Right lobe of liver (tissue), 6 donors: ENCODE results near the gene SCD. TPM values are rescaled to one million over a fixed set of nuclear protein-coding genes. Genes with fewer than 3 reads are reported as not detected.

ENCODE experiments used
- ATAC-seq, 4 donors: fragments of 200-7000 bp; cut with Tn5 transposase; one replicate each; pipeline ENCODE4 v1.9.1; 2020; ENCODE audit warnings: mild to moderate bottlenecking in 4 of 4, moderate library complexity in 4 of 4
- DNase-seq, 3 donors: peaks; one replicate each; pipeline ENCODE4 v3.0.0-alpha.2; 2020
- H3K27ac ChIP-seq, 3 donors: fragments of 200-600 bp; one replicate each; pipeline ENCODE4 v1.8.0; 2022
- H3K27me3 ChIP-seq, 2 donors: fragments of 200-600 bp; one replicate each; pipeline ENCODE4 v1.8.0; 2022
- H3K36me3 ChIP-seq, 4 donors: fragments of 200-600 bp; sonication (generic) in 1 of 4; one replicate each; pipeline versions ENCODE4 v1.5.1 to v1.8.0; 2017 to 2022; ENCODE audit warnings: control low read depth in 1 of 4
- H3K4me1 ChIP-seq, 4 donors: fragments of 200-600 bp; sonication (generic) in 1 of 4; one replicate each; pipeline versions ENCODE4 v1.5.1 to v1.8.0; 2017 to 2022; ENCODE audit warnings: control low read depth in 1 of 4
- H3K4me3 ChIP-seq, 3 donors: fragments of 200-600 bp; one replicate each; pipeline ENCODE4 v1.8.0; 2022
- H3K9me3 ChIP-seq, 4 donors: fragments of 200-600 bp; sonication (generic) in 1 of 4; one replicate each; pipeline versions ENCODE4 v1.5.1 to v1.8.0; 2017 to 2022; ENCODE audit warnings: control low read depth in 1 of 4
- POLR2A ChIP-seq: fragments of 450-650 bp; IDR thresholded peaks from one replicate; pipeline ENCODE4 v1.6.1; 2017; ENCODE audit warnings: antibody characterized with exemption, mild to moderate bottlenecking
- WGBS: methylation state at CpG from one replicate; pipeline ENCODE4 v1.1.6; 2018; ENCODE audit warnings: low coverage, low lambda C conversion rate; ENCODE audit not compliant: insufficient coverage; ENCODE audit errors: missing lambda C conversion rate; 5-methylcytosine and 5-hydroxymethylcytosine counted together
- intact Hi-C, 2 donors: fragments of 100-400 bp; cut with DNase I; formaldehyde crosslinking; loops; one replicate each; pipeline versions ENCODE4 v1.11.2 to v1.14.1; 2022
- total RNA-seq, 6 experiments: library from RNA; depleted of rRNA in 2 of 6; stranded (reverse); fragments of >200 nt in 2 of 6; fragmentation: NEBNext Ultra II Directional in 3 of 6; extraction: Animal tissue kit (Norgen Biotek cat#: 25700) in 3 of 6; gene quantifications; one replicate each; pipeline versions ENCODE4 v1.1.0 to v1.2.4, GENCODE V29; 2016 to 2023
- TF ChIP-seq, protein P1 (sequence below), 4 donors: fragments of 200-600 bp in 3 of 4; fragments of 450-650 bp in 1 of 4; IDR thresholded peaks; one replicate each; pipeline versions ENCODE4 v1.5.1 to v1.8.0; 2016 to 2022; ENCODE audit warnings: antibody characterized with exemption in 4 of 4, mild to moderate bottlenecking in 2 of 4
- donor health status: DM: no; HTN: yes; CAD: no.
- donor health status: DM: no; HTN: no; CAD: no.
- donor health status: DM: no; HTN: no; CAD: no.
- donor health status: DM: no; HTN: yes; CAD: no.
- donor health status: DM: no; HTN: yes; CAD: no.

The SCD gene
- total RNA-seq, 6 experiments from 2014 or later: 38.3 to 599 (median 220) TPM

DNA sequence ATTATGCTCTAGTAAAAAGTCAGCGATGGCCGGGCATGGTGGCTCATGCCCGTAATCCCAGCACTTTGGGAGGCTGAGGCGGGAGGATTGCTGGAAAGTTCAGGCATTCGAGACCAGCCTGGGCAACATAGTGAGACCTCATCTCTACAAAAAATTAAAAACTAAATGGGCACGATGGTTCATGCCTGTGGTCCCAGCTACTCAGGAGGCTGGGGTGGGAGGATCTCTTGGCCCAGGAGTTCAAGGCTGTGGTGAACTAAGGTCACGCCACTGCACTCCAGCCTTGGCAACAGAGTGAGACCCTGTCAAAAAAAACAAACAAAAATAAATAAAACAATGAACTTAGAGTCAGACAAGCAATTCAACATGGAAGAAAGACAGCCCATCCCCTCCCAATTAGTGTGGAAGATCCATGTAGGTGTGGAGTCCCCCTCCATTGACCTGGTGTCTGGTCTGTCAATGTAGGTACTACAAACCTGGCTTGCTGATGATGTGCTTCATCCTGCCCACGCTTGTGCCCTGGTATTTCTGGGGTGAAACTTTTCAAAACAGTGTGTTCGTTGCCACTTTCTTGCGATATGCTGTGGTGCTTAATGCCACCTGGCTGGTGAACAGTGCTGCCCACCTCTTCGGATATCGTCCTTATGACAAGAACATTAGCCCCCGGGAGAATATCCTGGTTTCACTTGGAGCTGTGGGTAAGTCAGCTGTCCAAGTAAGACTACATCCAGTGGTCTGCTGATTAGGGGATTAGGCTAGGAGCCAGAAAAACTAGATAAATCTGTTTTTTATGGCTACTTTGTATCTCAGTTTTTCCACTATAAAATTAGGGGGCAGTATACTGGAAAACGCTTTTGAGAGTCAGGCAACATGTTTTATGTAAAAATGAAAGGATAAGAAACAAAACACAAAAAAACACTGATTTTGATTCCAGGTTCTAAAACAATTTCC is 9.3 kb downstream of the SCD start:
- Histone ChIP-seq H3K27me3 (no peaks in the 10 kb centered on the region), H3K9me3 (no peaks in the 10 kb centered on the region), H3K4me1 (peaks cover 0 to 40% (median 16%) of the 10 kb centered on the region in 4 donors), H3K27ac (no peak overlapping the region), H3K4me3 (no peak overlapping the region), H3K36me3 (peaks cover 0 to 61% (median 4%) of the 10 kb centered on the region in 4 donors)
- intact Hi-C loops: no loop called here
- WGBS: 87% methylated on average over 13 of the region's 14 CpGs
- ATAC-seq (no peak), DNase-seq (no peak)
- TF ChIP-seq POLR2A: no peak
- TF ChIP-seq, protein P1, sequence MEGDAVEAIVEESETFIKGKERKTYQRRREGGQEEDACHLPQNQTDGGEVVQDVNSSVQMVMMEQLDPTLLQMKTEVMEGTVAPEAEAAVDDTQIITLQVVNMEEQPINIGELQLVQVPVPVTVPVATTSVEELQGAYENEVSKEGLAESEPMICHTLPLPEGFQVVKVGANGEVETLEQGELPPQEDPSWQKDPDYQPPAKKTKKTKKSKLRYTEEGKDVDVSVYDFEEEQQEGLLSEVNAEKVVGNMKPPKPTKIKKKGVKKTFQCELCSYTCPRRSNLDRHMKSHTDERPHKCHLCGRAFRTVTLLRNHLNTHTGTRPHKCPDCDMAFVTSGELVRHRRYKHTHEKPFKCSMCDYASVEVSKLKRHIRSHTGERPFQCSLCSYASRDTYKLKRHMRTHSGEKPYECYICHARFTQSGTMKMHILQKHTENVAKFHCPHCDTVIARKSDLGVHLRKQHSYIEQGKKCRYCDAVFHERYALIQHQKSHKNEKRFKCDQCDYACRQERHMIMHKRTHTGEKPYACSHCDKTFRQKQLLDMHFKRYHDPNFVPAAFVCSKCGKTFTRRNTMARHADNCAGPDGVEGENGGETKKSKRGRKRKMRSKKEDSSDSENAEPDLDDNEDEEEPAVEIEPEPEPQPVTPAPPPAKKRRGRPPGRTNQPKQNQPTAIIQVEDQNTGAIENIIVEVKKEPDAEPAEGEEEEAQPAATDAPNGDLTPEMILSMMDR (IDR thresholded peaks at IDR 0.05): no peak

DNA sequence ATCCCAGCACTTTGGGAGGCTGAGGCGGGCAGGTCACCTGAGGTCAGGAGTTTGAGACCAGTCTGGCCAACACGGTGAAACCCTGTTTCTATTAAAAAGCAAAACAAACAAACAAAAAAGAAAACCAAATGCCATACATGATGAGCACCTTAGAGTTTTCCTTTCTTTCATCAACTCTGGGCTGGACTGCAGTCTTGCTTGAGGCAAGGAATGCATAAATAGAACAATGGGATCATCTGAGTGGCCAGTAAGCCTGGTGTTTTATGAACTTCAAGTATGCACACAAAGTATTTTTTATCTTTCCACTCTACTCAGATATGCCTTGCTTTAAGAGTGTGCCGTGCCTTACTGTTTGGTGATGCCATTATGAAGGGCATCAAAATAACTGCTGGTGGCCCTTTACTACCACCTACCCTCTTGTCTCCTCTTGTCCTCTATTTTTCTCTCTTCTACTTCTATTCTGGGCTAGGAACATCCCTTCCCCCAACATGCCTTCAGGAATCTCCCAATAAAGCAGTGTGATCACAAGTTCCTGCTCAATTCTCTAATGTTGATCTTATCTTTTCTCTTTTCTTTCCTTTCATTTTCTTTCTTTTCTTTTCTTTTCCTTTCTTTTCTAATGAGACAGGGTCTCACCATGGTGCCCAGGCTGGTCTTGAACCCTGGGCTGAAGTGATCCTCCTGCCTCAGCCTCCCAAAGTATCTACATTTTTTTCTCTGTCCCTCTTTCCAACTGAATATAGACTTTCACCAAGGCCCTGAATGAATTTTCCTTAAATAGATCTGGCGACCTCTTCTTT is 10.2 kb downstream of the SCD start:
- H3K4me1 ChIP-seq: peaks cover 0 to 49% (median 21%) of the 10 kb centered on the region in 4 donors
- no peaks in the 10 kb centered on the region for H3K9me3 ChIP-seq
- intact Hi-C loops: no loop called here
- no peaks in the 10 kb centered on the region for H3K27me3 ChIP-seq
- H3K27ac ChIP-seq: no peak overlapping the region
- no peak overlapping the region for H3K4me3 ChIP-seq
- 76% methylated on average over 4 of the region's 4 CpGs for WGBS
- H3K36me3 ChIP-seq: peaks cover 0 to 63% (median 3%) of the 10 kb centered on the region in 4 donors
- ATAC-seq (no peak), DNase-seq (no peak)
- TF ChIP-seq, protein P1 (IDR thresholded peaks at IDR 0.05): no peak
- no peak for TF ChIP-seq POLR2A

DNA sequence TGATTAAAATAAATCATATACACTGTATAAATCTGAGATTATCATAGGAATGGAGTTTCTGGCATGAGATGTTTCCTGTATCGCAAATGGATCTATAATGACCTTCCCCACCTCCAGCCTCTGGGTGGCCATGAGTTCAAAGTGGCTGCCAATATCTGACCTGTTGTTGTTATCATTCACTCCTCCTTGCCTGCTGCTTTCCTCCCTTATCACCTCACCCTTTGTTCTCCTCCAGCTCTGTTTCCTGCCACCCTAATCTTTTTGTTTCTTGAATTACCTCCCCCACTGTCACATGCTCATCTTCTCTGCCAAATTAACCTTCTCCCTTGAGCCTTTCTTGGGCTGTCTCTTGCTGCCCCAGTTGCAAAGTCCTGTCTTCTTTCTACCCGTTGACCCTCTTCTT is 12.0 kb downstream of the SCD start:
- ATAC-seq (peak; percentile 32 to 62 (median 48)), DNase-seq (no peak)
- H3K36me3 ChIP-seq: peaks cover 0 to 48% (median 0%) of the 10 kb centered on the region in 4 donors
- 22% methylated on average over 2 of the region's 2 CpGs for WGBS
- H3K4me1 ChIP-seq: peaks cover 0 to 66% (median 27%) of the 10 kb centered on the region in 4 donors
- peak overlapping the region in 1 of 3 donors; percentile 62 for H3K27ac ChIP-seq
- no peaks in the 10 kb centered on the region for H3K27me3 ChIP-seq
- H3K4me3 ChIP-seq: no peak overlapping the region
- TF ChIP-seq POLR2A: no peak
- intact Hi-C loops: no loop called here
- H3K9me3 ChIP-seq: no peaks in the 10 kb centered on the region

DNA sequence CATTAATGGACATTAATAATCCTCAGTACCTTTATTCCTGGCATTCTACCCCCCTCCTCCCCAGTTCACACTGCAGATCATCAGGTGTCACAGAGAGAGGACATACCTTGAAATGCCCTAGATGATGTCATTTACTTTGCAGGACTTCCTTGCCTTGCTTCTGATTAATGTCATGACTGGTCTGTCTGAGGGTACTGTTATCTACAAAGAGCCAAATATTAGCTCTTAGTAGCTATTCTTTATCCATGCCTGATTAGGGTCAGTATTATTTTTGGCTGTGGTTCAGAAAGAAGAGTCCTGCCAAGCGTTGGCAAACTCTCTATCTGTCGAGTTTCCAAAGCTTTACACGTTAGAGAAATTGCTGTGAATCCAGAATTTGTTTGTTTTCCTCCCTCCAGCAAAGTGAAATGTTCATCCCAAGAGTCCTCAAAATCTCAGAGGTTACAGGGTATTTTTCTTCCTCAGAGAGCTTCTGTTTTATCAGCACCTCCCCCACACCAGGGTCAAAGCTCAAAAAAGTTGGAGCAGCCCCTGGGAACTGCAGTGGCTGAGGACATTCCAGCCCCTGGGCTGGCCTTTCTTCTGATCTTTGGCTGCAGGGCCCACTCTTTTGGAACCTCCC is 12.6 kb downstream of the SCD start:
- peak; percentile 38 to 75 (median 56) for ATAC-seq
- TF ChIP-seq, protein P1 (IDR thresholded peaks at IDR 0.05): no peak
- no peak for TF ChIP-seq POLR2A
- 3% methylated on average over 3 of the region's 3 CpGs for WGBS
- Histone ChIP-seq H3K27me3 (no peaks in the 10 kb centered on the region), H3K4me1 (peaks cover 0 to 72% (median 27%) of the 10 kb centered on the region in 4 donors), H3K36me3 (peaks cover 0 to 42% (median 0%) of the 10 kb centered on the region in 4 donors), H3K4me3 (no peak overlapping the region), H3K9me3 (no peaks in the 10 kb centered on the region), H3K27ac (peak overlapping the region in 2 of 3 donors; percentile 17 to 62)
- intact Hi-C loops: no loop called here
- peak in 1 of 3 donors; percentile 81 for DNase-seq
